Neural progenitor cell (in vitro differentiated cells): ENCODE measurements around the gene BTBD9. TPM values are rescaled to one million over a fixed set of nuclear protein-coding genes. Genes with fewer than 3 reads are reported as not detected.

Experiments used
- DNase-seq: peaks from one replicate; pipeline ENCODE4 v3.0.0-alpha.2; 2016; ENCODE audit warnings: low spot score
- H2AFZ ChIP-seq: fragments of 200-600 bp; sonication (generic); replicated peaks from 2 replicates; pipeline ENCODE4 v1.6.1; 2016; ENCODE audit warnings: antibody characterized with exemption
- H3F3A ChIP-seq: fragments of 200-600 bp; sonication (generic); 2 replicates; pipeline ENCODE4 v1.6.1; 2016; ENCODE audit warnings: antibody characterized with exemption, low read depth
- H3K27ac ChIP-seq: fragments of 200-600 bp; sonication (generic); 2 replicates; pipeline ENCODE4 v1.5.1; 2016; ENCODE audit warnings: mild to moderate bottlenecking
- H3K27me3 ChIP-seq: fragments of 200-600 bp; sonication (generic); 2 replicates; pipeline ENCODE4 v1.6.1; 2016; ENCODE audit warnings: mild to moderate bottlenecking, moderate library complexity
- H3K36me3 ChIP-seq: fragments of 200-600 bp; sonication (generic); 2 replicates; pipeline ENCODE4 v1.5.1; 2016
- H3K4me1 ChIP-seq: fragments of 200-600 bp; sonication (generic); 2 replicates; pipeline ENCODE4 v1.6.1; 2016; ENCODE audit warnings: mixed run types
- H3K4me2 ChIP-seq: fragments of 200-600 bp; sonication (generic); 2 replicates; pipeline ENCODE4 v1.6.1; 2016
- H3K4me3 ChIP-seq: fragments of 200-600 bp; sonication (generic); 2 replicates; pipeline ENCODE4 v1.5.1; 2016
- H3K79me2 ChIP-seq: fragments of 200-600 bp; sonication (generic); 2 replicates; pipeline ENCODE4 v1.6.1; 2016; ENCODE audit warnings: low read depth
- H3K9ac ChIP-seq: fragments of 200-600 bp; sonication (generic); 2 replicates; pipeline ENCODE4 v1.6.1; 2016
- H3K9me3 ChIP-seq: fragments of 200-600 bp; sonication (generic); 2 replicates; pipeline ENCODE4 v1.5.1; 2016; ENCODE audit warnings: low read depth
- H4K20me1 ChIP-seq: fragments of 200-600 bp; sonication (generic); 2 replicates; pipeline ENCODE4 v1.6.1; 2016; ENCODE audit warnings: low read depth
- H3K27ac Mint-ChIP-seq: 3 replicates; pipeline ENCODE4 v1.8.0; 2021; ENCODE audit warnings: mixed read lengths
- H3K27me3 Mint-ChIP-seq: 2 replicates; pipeline ENCODE4 v1.8.0; 2022; ENCODE audit warnings: low read depth, mild to moderate bottlenecking, inconsistent platforms, moderate library complexity, mixed read lengths; ENCODE audit not compliant: insufficient read depth
- H3K36me3 Mint-ChIP-seq: 3 replicates; pipeline ENCODE4 v1.8.0; 2021; ENCODE audit warnings: mixed read lengths
- H3K4me1 Mint-ChIP-seq: 3 replicates; pipeline ENCODE4 v1.8.0; 2021; ENCODE audit warnings: mixed read lengths
- H3K4me3 Mint-ChIP-seq: 3 replicates; pipeline ENCODE4 v1.8.0; 2021; ENCODE audit warnings: mild to moderate bottlenecking, moderate library complexity, mixed read lengths
- H3K9me3 Mint-ChIP-seq: 3 replicates; pipeline ENCODE4 v1.8.0; 2020; ENCODE audit warnings: mixed read lengths
- CTCF ChIP-seq: fragments of 200-600 bp; sonication (generic); IDR thresholded peaks from 2 replicates; pipeline ENCODE4 v1.5.1; 2017; ENCODE audit warnings: antibody characterized with exemption, mild to moderate bottlenecking
- EZH2 ChIP-seq: fragments of 200-600 bp; sonication (generic); IDR thresholded peaks from 2 replicates; pipeline ENCODE4 v1.6.1; 2017; ENCODE audit warnings: antibody characterized with exemption, mild to moderate bottlenecking, moderate library complexity
- EZH2phosphoT487 ChIP-seq: fragments of 200-600 bp; sonication (generic); IDR thresholded peaks from 2 replicates; pipeline ENCODE4 v1.6.1; 2017; ENCODE audit warnings: antibody characterized with exemption
- total RNA-seq: library from RNA; depleted of rRNA; stranded (reverse); fragments of >200 nt; gene quantifications from 2 replicates; pipeline ENCODE4 v1.2.3, GENCODE V29; 2015; ENCODE audit warnings: low replicate concordance

Gene BTBD9
- total RNA-seq, 1 donor from 2014 or later = 16.9 TPM

- Mint-ChIP-seq H3K4me1 (peaks cover 28% of the 10 kb centered on the region), H3K27me3 (peaks cover 3% of the 10 kb centered on the region), H3K27ac (no peak overlapping the region), H3K9me3 (no peaks in the 10 kb centered on the region), H3K36me3 (no peaks in the 10 kb centered on the region), H3K4me3 (no peak overlapping the region)
- H3K36me3 ChIP-seq = no peaks in the 10 kb centered on the region
- no peak for DNase-seq
- no peak overlapping the region for H3K4me2 ChIP-seq
- H3K27ac ChIP-seq = no peak overlapping the region
- H3F3A ChIP-seq = peaks cover 20% of the 10 kb centered on the region
- H3K4me3 ChIP-seq = no peak overlapping the region
- H3K79me2 ChIP-seq = no peaks in the 10 kb centered on the region
- H3K4me1 ChIP-seq = peaks cover 29% of the 10 kb centered on the region
- H4K20me1 ChIP-seq = peaks cover 17% of the 10 kb centered on the region
- H2AFZ ChIP-seq = no peak overlapping the region
- H3K27me3 ChIP-seq = peaks cover 10% of the 10 kb centered on the region
- TF ChIP-seq EZH2phosphoT487 = no peak
- no peak for TF ChIP-seq EZH2
- TF ChIP-seq CTCF = no peak
- H3K9me3 ChIP-seq = no peaks in the 10 kb centered on the region
- no peak overlapping the region for H3K9ac ChIP-seq
Measured at GRCh38 chr6:38481211-38481836, 158.4 kb downstream of the BTBD9 start.

- Histone ChIP-seq H3F3A (peaks cover 20% of the 10 kb centered on the region), H3K4me2 (no peak overlapping the region), H3K9me3 (no peaks in the 10 kb centered on the region), H3K9ac (no peak overlapping the region), H3K36me3 (no peaks in the 10 kb centered on the region), H3K27me3 (peaks cover 18% of the 10 kb centered on the region), H3K4me1 (peaks cover 30% of the 10 kb centered on the region), H2AFZ (no peak overlapping the region), H4K20me1 (peaks cover 23% of the 10 kb centered on the region), H3K4me3 (no peak overlapping the region), H3K79me2 (no peaks in the 10 kb centered on the region), H3K27ac (no peak overlapping the region)
- no peak for TF ChIP-seq EZH2phosphoT487
- TF ChIP-seq CTCF = no peak
- no peak for TF ChIP-seq EZH2
- no peak for DNase-seq
- Mint-ChIP-seq H3K9me3 (no peaks in the 10 kb centered on the region), H3K27ac (no peak overlapping the region), H3K4me1 (peaks cover 32% of the 10 kb centered on the region), H3K4me3 (no peak overlapping the region), H3K27me3 (peaks cover 3% of the 10 kb centered on the region), H3K36me3 (no peaks in the 10 kb centered on the region)
Measured at GRCh38 chr6:38480036-38480435, 159.7 kb downstream of the BTBD9 start.

- peaks cover 20% of the 10 kb centered on the region for H3F3A ChIP-seq
- DNase-seq = no peak
- no peak overlapping the region for H3K27ac Mint-ChIP-seq
- peaks cover 32% of the 10 kb centered on the region for H3K4me1 Mint-ChIP-seq
- no peaks in the 10 kb centered on the region for H3K36me3 Mint-ChIP-seq
- peaks cover 3% of the 10 kb centered on the region for H3K27me3 Mint-ChIP-seq
- no peak overlapping the region for H2AFZ ChIP-seq
- H3K4me3 ChIP-seq = no peak overlapping the region
- H3K79me2 ChIP-seq = no peaks in the 10 kb centered on the region
- H3K4me2 ChIP-seq = no peak overlapping the region
- H4K20me1 ChIP-seq = peaks cover 23% of the 10 kb centered on the region
- TF ChIP-seq CTCF = no peak
- no peak for TF ChIP-seq EZH2phosphoT487
- no peak for TF ChIP-seq EZH2
- no peaks in the 10 kb centered on the region for H3K9me3 Mint-ChIP-seq
- H3K36me3 ChIP-seq = no peaks in the 10 kb centered on the region
- H3K9me3 ChIP-seq = no peaks in the 10 kb centered on the region
- H3K27me3 ChIP-seq = peaks cover 18% of the 10 kb centered on the region
- H3K9ac ChIP-seq = no peak overlapping the region
- peaks cover 30% of the 10 kb centered on the region for H3K4me1 ChIP-seq
- no peak overlapping the region for H3K4me3 Mint-ChIP-seq
- H3K27ac ChIP-seq = no peak overlapping the region
Measured at GRCh38 chr6:38479331-38479730, 160.4 kb downstream of the BTBD9 start.
